Testis (tissue), 2 donors: Measurements from ENCODE around the gene PLOD3.

Source experiments
- CTCF ChIP-seq, 3 experiments: fragments of 450-650 bp in 2 of 3; fragments of 200-600 bp in 1 of 3; sonication (generic) in 1 of 3; IDR thresholded peaks; one replicate each; pipeline ENCODE4 v1.5.1; 2016 to 2019; ENCODE audit warnings: antibody characterized with exemption in 3 of 3, mild to moderate bottlenecking in 2 of 3, moderate library complexity in 1 of 3
- POLR2A ChIP-seq: fragments of 450-650 bp; IDR thresholded peaks from one replicate; pipeline ENCODE4 v1.6.1; 2017; ENCODE audit warnings: antibody characterized with exemption, mild to moderate bottlenecking, moderate library complexity

- TF ChIP-seq CTCF (IDR thresholded peaks at IDR 0.05) (no peak), POLR2A (no peak)
Observed at GRCh38 chr7:101200504-101200861, 16.9 kb downstream of the PLOD3 start.
